Measurements from ENCODE around the gene FANCI.

FANCI gene

GRCh38 chr15:89309993-89310392, 66.2 kb downstream of the FANCI start (continued):
- TF ChIP-seq SCRT1 (tag by site-specific recombination; IDR thresholded peaks at IDR 0.05; ENCODE audit: borderline replicate concordance) = no peak
- TF ChIP-seq KLF16 (tag by site-specific recombination; IDR thresholded peaks at IDR 0.05) = no peak
- no peak for TF ChIP-seq ZNF37A (tag by site-specific recombination; IDR thresholded peaks at IDR 0.05)
- no peak for TF ChIP-seq ZXDB (tag by site-specific recombination; IDR thresholded peaks at IDR 0.05)
- TF ChIP-seq ZNF18 (tag by site-specific recombination; IDR thresholded peaks at IDR 0.05) = no peak
- no peak for TF ChIP-seq OSR2 (tag by site-specific recombination; IDR thresholded peaks at IDR 0.05)
- no peak for TF ChIP-seq ZBTB44 (tag by site-specific recombination; IDR thresholded peaks at IDR 0.05)
- TF ChIP-seq ZBTB48 (tag by site-specific recombination; IDR thresholded peaks at IDR 0.05) = no peak

GRCh38 chr15:89315375-89315929, 71.7 kb downstream of the FANCI start:
- TF ChIP-seq ZNF223 (tag by site-specific recombination; IDR thresholded peaks at IDR 0.05) (peak; percentile 81), ZNF473 (tag by site-specific recombination; IDR thresholded peaks at IDR 0.05) (no peak)
- Histone ChIP-seq H3K4me3 (ENCODE audit: low read depth, low read length) (no peak overlapping the region), H3K4me1 (ENCODE audit: control insufficient read depth, insufficient read depth, low read length) (no peaks in the 10 kb centered on the region), H3K27ac (ENCODE audit: extremely low read depth, low read depth, low read length) (peak overlapping the region; percentile 9; the same call in 1 of the 2 replicates), H3K9me3 (ENCODE audit: control insufficient read depth, insufficient read depth, low read depth, low read length) (no peaks in the 10 kb centered on the region), H3K36me3 (ENCODE audit: control insufficient read depth in 2 of 2, insufficient read depth in 1 of 2, low read length in 2 of 2) (peaks cover 67 to 96% of the 10 kb centered on the region in 2 experiments)
- ChIA-PET POLR2A (interaction anchor here (0.8 kb wide), 1 partner anchor 19 kb away, joined by 3 read pairs; the partner anchor contains the start of gene POLG), CTCF (interaction anchor here (0.6 to 0.9 kb wide), 2 partner anchors 9 to 109 kb away, joined by 3 to 4 read pairs; no protein-coding TSS in a partner anchor)

GRCh38 chr15:89316504-89316903, 72.7 kb downstream of the FANCI start:
- Histone ChIP-seq H3K4me3 (ENCODE audit: low read depth, low read length) (no peak overlapping the region), H3K4me1 (ENCODE audit: control insufficient read depth, insufficient read depth, low read length) (no peaks in the 10 kb centered on the region), H3K36me3 (ENCODE audit: control insufficient read depth in 2 of 2, insufficient read depth in 1 of 2, low read length in 2 of 2) (peaks cover 69 to 100% of the 10 kb centered on the region in 2 experiments), H3K27ac (ENCODE audit: extremely low read depth, low read depth, low read length) (no peak overlapping the region), H3K9me3 (ENCODE audit: control insufficient read depth, insufficient read depth, low read depth, low read length) (no peaks in the 10 kb centered on the region)
- ChIA-PET POLR2A (interaction anchor here (0.9 to 1.8 kb wide), 3 partner anchors 10 to 18 kb away, joined by 3 to 5 read pairs (median 4); partner anchors contain the start of gene POLG), CTCF (interaction anchor here (0.5 to 2.4 kb wide), 3 partner anchors 15 to 247 kb away, joined by 3 to 8 read pairs (median 6); no protein-coding TSS in a partner anchor)
- no peak for TF ChIP-seq ZSCAN23 (tag by site-specific recombination; IDR thresholded peaks at IDR 0.05)
- TF ChIP-seq OSR2 (tag by site-specific recombination; IDR thresholded peaks at IDR 0.05) = 0 out of 2 replicates have a peak, but pooled peaks have one; percentile 21

GRCh38 chr15:89317186-89317720, 73.5 kb downstream of the FANCI start:
- no peaks in the 10 kb centered on the region for H3K4me1 ChIP-seq (ENCODE audit: control insufficient read depth, insufficient read depth, low read length)
- H3K27ac ChIP-seq (ENCODE audit: extremely low read depth, low read depth, low read length) = no peak overlapping the region
- ChIA-PET CTCF (interaction anchor here (0.8 to 2.4 kb wide), 3 partner anchors 14 to 111 kb away, joined by 3 to 8 read pairs (median 6); no protein-coding TSS in a partner anchor), POLR2A (interaction anchor here (0.9 to 4.4 kb wide), 4 partner anchors 9 to 18 kb away, joined by 3 to 21 read pairs (median 4); partner anchors contain the start of gene POLG)
- no peak overlapping the region for H3K4me3 ChIP-seq (ENCODE audit: low read depth, low read length)
- H3K9me3 ChIP-seq (ENCODE audit: control insufficient read depth, insufficient read depth, low read depth, low read length) = no peaks in the 10 kb centered on the region
- H3K36me3 ChIP-seq (ENCODE audit: control insufficient read depth in 2 of 2, insufficient read depth in 1 of 2, low read length in 2 of 2) = peaks cover 77 to 100% of the 10 kb centered on the region in 2 experiments
- TF ChIP-seq ZNF280D (tag by site-specific recombination; IDR thresholded peaks at IDR 0.05) = no peak
- TF ChIP-seq ZNF324 (tag by site-specific recombination; IDR thresholded peaks at IDR 0.05) = no peak
- TF ChIP-seq ZNF837 (tag by site-specific recombination; IDR thresholded peaks at IDR 0.05) = no peak
- TF ChIP-seq ATF2 (tag by site-specific recombination; IDR thresholded peaks at IDR 0.05; ENCODE audit: low read depth) = no peak
- TF ChIP-seq BCL6B (tag by site-specific recombination; IDR thresholded peaks at IDR 0.05) = no peak
- no peak for TF ChIP-seq ZNF670 (tag by site-specific recombination; IDR thresholded peaks at IDR 0.05; ENCODE audit: low read depth)
- TF ChIP-seq GLI2 (tag by site-specific recombination; IDR thresholded peaks at IDR 0.05; ENCODE audit: borderline replicate concordance, low read depth) = no peak
- TF ChIP-seq HOXC10 (CRISPR knock-in tag; IDR thresholded peaks at IDR 0.05) = no peak

All from HEK293 (cell line).